COR-L47 (cell line): ENCODE data around the gene BCAS3.
"Not testable (repeated sequence)": the region's sequence is repeated elsewhere in the genome, so short reads cannot be mapped to it uniquely, and the experiment has no call there.

Experiments
- DNase-seq: peaks from one replicate; lab custom pipeline; 2025; lab: John Stamatoyannopoulos, UW

BCAS3 gene

DNA sequence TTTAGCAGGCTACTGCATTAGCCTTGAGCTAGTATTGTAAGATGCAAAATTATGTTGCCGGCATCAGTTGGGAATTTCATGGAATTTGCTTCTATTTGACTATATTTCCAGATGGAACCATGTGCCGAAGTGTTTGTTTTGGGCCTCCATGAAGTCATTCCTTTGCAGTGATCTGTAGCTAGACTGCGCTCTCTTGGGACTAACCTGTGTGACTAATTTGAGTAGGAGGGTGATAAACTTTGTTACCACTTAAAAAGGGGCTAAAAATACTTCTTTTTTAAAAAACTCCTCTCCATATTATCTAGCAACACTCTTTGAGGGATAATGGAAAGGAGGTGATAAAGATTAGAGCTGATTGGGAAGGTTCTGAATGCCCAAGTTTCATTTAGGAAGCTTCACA is 555.2 kb downstream of the BCAS3 start:
- DNase-seq: no peak

DNA sequence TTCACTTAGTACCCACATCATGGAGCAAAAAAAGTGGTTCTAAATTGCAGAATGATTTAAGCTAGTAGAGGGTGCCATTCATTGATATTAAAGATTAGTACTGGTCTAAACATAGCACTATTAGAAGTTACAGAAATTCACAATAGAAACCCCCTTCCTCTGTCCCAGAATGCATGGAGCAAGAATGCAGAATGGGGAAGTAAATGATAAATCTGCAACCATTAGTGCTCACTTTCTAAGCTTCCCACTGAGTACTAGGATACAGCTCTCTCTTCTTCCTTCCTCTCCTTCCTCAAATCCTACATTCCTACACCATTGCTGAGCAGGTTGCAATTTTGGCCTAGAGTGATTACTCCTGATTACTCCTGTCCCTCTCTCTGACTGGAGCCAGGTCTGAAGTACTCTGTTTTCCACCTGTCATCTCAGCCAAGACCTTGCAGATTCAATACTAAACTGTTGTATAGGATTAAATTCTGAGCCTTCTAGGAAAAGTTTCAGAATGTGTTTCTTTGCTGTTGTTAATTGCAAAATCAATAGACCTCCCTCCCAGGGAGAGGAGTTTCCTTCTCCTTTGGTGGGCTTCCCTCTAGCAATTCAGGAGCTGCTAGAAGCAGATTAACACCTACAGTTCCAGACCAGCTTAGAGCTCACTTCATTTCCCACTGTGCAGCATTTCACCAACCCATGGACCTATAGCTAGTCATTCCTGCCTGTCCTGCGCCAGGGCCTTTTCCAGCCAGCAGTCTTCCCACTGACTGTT is 556.5 kb downstream of the BCAS3 start:
- no peak for DNase-seq

DNA sequence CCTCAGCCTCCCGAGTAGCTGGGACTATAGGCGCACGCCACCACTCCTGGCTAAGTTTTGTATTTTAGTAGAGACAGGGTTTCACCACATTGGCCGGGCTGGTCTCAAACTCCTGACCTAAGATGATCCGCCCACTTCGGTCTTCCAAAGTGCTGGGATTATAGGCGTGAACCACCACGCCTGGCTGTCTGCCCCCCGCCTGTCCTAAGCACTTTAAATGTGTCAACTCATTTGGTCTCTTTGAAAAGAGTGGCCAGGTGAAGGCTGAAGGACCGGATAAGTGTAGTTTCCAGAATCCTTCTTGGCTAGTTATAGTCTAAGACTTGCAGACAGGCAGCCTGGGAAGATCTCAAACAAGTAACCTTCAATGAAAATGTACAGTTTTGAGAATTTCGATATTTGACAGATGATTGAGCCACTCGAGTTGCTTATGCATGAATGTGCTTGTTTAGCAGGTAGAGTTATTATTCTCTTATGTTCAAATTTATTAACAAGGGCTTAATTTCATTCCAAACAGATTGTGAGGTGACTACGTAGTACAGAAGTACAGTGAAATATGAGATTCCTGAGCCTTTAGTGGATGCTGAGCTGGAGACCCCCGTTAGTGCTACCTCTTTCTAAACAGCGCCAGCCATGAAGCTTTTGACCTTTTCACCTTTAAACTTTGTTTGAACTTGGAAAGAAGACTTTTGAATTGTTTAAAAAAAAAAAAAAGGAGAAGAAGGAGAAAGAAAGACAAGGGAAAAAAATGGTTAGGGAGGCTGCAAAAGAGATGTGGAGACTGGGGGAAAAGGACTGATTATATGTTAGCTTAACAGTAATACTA is 557.6 kb downstream of the BCAS3 start:
- no peak for DNase-seq

DNA sequence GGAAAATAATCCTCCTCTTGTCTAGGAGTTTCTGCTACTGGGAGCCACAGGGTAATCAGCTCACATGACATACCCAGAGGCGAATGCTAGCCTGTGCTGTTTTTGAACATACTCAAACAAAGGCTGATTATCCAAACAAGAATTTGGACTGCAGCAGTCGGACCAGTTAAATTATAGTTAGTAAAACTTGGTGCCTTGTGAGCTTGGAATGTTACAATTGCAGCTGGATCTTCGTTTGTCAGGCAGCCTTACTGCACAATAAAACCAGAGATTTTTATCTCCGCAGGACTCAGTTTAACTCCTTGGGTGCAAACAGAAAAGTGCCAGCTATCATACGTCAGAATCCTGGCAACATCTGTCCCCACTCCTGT is 558.2 kb downstream of the BCAS3 start:
- no peak for DNase-seq

DNA sequence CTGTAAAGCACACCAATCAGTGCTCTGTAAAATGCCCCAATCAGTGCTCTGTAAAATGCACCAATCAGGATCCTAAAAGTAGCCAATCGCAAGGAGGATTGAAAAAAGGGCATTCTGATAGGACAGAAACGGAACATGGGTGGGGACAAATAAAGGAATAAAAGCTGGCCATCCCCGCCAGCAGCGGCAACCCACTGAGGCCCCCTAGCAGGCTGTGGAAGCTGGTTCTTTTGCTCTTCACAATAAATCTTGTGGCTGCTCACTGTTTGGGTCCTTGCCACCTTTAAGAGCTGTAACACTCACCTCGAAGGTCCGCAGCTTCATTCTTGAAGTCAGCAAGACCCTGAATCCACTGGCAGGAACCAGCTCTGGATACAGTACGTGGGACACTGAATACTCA is 559.6 kb downstream of the BCAS3 start:
- DNase-seq: no peak

DNA sequence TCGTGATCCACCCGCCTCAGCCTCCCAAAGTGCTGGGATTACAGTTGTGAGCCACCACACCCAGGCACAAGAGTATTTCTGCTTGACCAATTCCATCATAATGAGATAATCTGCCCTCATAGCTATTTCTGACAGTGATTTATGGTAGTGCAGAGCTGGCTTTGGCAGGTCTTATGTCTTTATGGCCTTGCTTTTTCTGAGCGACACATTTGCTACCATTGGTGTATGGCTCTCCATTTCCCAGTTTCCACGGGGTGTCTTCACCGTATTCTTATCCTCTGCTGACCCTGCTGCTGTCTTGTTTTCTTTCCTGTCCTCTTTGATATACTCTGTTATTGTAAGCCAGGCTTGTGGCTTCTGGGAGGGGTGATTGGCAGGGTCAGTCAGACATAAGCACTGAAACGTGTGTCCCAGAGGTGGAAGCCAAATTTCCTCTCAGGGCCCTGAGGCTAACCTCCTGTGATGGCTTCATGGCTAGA is 560.8 kb downstream of the BCAS3 start:
- DNase-seq: no peak

DNA sequence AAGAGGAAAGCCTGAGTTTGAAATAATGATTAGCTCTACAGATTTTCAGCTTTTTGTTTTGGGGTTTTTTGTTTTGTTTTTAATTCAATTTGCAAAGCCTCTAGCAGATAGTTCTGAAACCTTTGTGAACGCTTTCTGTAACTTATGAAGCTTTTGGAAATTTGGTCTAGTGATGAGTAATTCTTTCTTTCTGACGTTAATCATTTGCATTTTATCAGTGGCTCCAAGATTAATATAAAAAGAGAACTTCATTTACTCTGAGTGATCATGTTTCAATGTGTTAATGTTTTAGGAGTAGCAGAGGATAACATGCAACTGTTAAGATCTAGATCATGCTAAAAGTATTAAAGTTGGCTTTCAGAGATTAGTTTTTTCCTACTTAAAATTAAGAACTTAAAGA is 561.7 kb downstream of the BCAS3 start:
- DNase-seq: no peak

DNA sequence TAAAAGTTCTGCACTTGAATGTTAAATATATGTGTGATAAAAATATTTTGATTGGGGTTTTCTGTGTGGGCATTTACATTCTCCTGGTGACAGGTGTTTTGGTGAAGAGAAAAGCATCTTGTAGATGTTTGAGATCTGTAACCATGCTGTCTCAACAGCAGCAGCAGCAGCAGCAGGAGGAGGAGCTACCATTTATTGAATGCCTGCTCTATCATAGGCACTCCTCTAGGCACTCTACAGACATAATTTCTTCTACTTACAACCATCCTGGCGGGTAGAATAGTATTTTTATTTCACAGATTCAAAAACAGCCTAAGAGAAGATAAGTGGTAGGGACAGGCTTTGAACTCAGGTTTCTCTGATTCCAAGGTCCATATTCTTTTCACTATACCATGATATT is 562.3 kb downstream of the BCAS3 start:
- DNase-seq: no peak

DNA sequence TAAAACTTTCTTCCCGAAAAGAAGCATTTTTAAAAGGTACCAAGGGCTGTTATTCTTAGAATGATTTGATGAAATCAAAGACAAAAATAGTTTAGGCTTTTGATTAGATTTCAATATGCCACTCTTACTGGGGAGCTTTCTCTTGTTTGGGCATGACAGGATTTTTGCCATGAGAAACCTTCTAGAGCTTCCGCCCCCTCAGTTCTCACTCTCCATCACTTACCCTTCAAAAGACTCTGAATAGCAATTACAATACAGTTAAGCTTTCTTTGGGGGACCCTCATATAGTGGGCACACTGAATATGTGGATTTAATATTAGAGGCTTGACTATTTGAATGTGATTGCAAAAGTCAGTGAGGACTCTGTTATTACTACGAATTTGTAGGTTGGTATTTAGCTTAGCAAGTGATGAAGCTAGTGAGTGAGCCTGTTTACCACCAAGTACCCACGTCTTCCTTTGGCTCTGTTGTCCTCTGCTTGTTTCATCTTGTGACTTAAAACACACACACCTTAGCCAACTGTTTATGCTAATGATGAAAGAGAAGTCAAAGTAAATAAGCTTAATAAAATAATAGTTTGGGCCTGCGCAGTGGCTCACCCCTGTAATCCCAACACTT is 563.3 kb downstream of the BCAS3 start:
- no peak for DNase-seq

DNA sequence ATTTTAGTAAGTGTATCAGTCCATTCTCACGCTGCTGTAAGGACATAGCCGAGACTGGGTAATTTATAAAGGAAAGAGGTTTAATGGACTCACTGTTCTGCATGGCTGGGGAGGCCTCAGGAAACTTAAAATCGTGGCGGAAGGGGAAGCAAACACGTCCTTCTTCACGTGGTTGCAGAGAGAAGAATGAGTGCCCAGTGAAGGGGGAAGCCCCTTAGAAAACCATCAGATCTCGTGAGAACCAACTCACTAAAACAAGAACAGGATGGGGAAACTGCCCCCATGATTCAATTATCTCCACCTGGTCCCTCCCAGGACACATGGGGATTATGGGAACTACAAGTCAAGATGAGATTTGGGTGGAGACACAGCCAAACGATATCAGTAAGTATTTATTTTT is 567.3 kb downstream of the BCAS3 start:
- not testable (repeated sequence) for DNase-seq

DNA sequence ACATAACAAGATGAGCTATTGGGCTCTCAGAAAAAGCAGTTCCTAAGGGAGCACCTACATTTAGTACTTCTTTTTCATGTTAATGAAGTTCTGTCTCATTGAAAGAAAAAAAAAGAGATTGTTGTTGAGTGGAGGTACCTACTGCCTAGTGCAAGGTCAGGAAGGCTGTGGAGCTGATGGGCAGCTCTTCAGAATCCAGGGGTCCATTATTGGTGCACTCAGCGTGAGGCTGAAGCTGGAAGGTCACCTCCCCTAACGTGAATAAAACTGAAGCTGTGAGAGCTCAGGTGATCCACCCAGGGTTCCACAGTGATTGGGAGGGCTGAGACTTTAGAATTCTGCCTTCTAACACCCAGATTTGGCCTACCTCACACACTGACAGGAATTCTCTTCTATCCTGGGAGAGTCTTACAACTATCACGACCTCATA is 568.1 kb downstream of the BCAS3 start:
- DNase-seq: no peak

DNA sequence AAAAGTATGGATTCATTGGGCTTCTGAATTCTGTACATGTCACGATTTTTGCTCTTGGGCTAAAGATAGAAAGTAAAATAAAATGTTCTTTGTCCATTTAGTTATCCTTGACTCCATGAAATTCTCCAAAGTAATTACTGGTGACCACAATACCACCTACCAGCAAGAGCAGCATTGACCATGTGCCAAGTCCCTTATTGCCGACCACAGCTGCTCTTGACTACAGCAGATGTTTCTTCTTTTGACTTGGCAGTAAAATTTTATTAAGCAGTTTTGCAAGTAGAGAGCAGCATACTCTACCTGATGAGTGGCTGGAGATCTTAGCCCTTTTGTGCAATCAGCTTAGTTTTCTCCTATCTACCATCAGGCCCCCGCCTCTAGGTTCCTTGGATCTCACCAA is 569.8 kb downstream of the BCAS3 start:
- DNase-seq: no peak

DNA sequence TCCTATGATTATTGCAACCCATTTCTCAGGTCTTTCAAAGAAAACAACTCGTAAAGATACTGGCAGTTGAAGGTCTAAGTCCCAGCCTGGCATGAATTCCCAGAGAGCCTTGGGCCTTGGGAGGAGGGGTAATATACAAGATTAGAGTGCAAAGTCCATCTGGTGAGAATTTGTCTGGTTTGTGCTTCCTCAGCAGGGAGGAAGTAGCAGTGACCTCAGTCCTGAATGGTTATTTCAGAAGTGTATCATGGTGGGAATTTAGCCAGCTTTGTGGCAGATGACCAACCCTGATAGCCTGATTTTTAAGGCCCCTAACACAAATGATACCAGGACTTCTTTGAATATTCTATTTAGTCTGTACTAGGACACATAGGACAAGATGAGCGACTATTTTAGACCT is 570.7 kb downstream of the BCAS3 start:
- DNase-seq: no peak

DNA sequence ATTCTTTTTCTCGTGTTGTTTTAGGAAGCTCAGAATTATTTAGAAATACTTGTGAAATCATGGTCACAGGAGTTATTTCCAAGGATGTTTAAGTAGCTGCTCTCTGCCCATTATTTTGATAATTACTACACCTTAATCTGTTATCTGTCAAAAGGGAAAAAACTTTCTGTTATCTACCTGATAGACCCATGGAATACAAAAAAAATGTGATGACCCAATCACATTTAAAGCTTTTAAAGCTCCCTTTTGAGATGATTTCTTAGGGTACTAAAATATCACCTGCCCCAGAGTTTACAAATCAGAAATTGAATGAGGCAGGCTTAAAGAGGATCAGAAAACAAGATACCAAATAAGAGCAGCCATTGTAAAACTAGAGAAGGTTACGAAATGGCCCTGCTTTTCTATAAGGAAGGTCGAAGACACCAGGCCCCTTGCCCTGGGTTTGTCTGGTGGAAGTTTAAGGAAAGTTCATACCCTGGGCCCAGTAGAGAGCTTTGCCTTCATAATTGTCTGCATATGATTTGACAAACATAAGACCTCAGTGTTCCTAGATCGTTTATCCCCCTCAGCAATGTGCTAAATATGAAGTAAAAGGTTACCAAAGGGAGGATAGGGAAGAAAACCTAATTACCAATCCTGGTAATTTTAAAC is 572.1 kb downstream of the BCAS3 start:
- DNase-seq: no peak

DNA sequence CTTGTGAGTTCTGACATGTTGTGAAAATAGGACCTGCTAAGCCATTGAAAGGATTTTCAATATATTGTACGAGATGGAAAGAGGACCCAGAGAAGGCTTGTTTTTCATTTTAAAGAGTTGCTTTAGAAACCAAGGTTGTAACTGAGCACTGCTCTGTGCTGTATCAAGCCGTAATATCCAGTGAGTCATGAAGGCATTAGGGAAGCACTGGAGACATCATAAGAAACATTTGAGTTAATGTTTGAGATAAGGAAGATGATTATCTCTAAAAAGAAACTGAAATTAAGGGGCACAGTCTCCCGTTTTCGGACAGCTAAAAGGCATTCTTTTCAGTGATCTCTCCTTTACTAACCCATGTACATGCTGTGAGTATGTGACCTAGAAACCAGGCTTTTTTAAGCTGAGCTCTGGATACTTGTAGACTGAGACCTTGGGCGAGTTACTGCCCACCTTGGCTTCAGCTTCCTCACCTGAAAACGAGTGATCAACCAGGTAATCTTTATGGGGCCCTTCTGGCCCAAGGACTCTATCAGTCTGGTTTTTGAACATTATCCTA is 572.8 kb downstream of the BCAS3 start:
- no peak for DNase-seq

DNA sequence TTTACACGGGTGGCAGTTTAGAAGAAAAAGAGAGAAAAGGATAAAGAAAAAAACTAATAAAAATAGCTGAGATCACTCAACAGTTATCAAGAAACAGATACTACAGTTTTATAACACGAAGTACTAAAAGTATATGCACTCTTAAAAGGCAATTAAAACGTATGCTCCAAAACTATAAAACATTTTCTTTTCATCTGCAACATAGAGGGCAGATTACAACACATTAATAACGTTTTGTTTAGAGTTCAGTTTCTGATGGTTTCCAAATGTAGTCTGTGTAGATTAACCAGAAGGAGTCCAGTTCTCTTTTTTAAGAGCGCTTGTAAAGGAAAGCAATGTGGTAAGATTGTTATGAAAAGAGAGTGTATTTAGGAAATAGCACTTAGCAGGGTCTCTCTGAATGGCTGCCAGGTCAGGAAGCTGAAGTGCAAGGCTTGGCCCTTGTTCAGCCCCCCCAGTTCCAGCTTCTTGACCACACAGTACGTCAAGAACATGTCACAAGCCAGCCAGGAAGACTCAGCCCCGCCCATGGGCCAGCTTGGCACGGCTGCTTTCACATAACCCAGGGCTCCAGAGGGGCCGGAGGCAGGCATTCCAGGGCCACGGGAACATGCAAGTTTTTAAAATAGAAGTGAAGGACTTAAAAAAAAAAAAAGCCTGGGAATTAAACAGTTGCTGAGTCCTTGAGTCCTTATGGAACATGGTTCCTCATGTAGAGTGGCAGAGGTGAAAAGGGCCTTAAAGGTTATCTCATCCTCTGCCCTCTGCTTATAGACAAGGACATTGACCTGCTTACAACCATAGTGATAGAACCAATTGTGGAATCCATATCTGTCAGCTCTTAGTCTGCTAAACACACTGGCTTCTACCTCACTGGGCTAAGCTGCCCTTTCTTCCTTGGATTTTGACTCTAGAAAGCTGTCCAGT is 574.6 kb downstream of the BCAS3 start:
- DNase-seq: no peak

DNA sequence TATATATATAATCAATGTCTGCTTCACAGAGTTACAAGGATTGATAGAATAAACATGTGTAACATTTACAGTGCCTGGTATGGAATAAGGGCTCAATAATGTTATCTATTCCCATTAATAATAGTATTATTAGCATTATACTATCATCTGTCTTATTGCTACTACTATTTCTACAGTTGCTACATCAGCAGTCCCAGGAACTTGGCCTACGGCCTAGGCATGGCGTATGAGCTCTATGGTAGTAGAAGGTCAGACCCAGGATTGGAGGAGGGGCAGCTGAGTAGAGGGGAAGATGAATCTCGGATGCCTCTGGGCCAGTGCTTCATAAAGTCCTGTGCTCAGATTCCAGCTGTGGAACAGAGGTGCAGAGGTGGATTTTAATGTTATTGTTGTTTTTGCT is 575.7 kb downstream of the BCAS3 start:
- DNase-seq: no peak

DNA sequence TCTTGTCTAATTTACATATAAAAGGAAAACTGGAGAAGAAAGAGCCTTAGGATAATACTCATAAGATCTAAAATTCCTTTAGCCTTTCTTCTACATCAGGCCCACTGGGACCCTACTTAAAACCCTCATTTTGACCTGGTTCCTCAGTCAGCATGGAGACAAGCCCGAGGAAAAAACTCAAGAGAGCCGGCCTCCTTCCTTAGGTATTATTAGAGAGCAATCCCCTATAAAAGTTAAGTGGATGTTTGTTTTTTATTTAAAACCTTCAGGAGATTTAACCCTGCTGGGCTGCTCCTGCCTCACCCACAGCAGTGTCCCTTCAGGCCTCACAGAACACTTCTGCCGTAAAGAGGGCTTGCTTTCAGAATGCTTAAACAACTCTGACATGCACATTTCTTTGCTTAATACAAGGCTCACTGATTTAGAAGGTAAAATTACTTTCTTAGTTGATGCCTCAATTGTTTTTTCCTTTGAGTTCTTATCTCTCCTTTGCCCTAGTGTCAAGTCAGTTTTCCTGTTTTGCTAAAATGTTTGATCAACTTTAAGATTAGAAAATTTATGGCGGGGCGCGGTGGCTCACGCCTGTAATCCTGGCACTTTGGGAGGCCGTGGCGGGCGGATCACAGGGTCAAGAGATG is 576.4 kb downstream of the BCAS3 start:
- no peak for DNase-seq

DNA sequence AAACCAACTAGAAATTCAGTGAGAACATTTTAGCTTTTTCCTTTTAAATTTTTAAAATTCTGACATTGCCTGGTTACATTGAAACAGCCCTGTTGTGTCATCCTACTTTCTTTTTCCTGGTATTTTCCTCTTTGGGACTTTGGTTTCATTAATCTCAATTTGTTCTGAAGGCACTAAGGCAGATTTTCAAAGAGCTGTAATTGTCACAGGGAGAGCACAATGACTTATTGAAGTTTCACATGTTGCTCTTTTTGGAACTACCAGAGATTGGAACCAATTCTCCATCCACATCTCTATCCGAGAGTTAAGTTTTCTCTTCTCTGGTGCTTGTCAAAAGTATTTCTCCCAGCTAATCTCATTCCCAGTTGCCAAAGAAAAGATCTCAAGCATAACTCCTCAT is 577.3 kb downstream of the BCAS3 start:
- no peak for DNase-seq

DNA sequence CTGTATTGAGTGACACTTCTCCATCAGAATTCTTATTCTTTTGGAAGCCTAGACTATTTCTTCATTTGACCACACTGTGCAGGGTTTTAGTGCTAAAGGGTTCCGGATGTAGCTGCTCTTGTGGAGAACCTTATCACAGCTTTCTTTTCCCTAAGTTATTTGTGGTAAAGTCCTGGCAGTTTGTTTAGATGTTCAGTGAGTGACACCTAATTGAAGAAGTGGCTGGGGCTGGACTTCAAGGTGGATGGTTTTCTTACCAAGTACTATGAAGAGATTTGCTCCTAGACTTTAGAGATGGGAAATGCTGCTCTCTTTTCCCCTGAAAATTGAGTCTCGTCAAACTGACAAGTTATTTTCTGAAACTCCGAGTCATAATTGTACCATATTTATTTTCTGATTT is 578.0 kb downstream of the BCAS3 start:
- no peak for DNase-seq

DNA sequence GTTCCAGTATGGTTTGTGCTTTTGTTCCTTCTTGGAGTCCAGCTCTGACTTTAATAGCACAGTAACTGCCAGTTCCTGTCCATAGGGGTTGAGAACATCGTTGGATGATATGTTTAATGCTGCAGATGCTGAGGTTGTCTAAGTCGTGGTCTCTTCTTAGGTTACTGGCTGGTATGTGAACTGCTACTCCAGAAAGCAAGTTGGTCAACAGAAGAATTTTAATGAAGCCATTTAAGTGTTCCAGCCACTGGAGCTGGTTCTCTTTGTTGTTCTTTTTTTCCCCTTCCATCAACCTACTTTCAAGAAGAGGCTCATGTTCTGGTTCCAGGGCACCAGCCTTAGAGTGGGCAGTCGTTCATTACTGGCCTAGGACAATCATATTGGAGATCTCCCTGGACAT is 581.7 kb downstream of the BCAS3 start:
- DNase-seq: no peak
